Loucy (cell line): ENCODE results near the gene CNMD.

Experiments
- H2AFZ ChIP-seq: fragments of 200-600 bp; sonication (generic); 2 replicates; pipeline ENCODE4 v1.6.0; 2016; ENCODE audit warnings: antibody characterized with exemption, mild to moderate bottlenecking, low read length, moderate library complexity
- H3F3A ChIP-seq: fragments of 200-600 bp; 2 replicates; pipeline ENCODE4 v1.6.0; 2016; ENCODE audit warnings: antibody characterized with exemption, low read depth, mild to moderate bottlenecking
- H3K27me3 ChIP-seq: fragments of 200-600 bp; sonication (generic); 2 replicates; pipeline ENCODE4 v1.6.1; 2014; ENCODE audit warnings: low read length, mild to moderate bottlenecking; ENCODE audit not compliant: insufficient read depth, poor library complexity, severe bottlenecking
- H3K36me3 ChIP-seq: fragments of 200-600 bp; sonication (generic); 2 replicates; pipeline ENCODE4 v1.6.1; 2016; ENCODE audit warnings: low read length; ENCODE audit not compliant: insufficient read depth
- H3K4me1 ChIP-seq: fragments of 200-600 bp; sonication (generic); 2 replicates; pipeline ENCODE4 v1.5.1; 2014; ENCODE audit warnings: low read length, mild to moderate bottlenecking; ENCODE audit not compliant: insufficient read depth, poor library complexity, severe bottlenecking
- H3K4me2 ChIP-seq: fragments of 200-600 bp; sonication (generic); 2 replicates; pipeline ENCODE4 v1.6.0; 2014; ENCODE audit warnings: antibody characterized with exemption, low read length, low read depth, mild to moderate bottlenecking; ENCODE audit not compliant: poor library complexity, severe bottlenecking
- H3K4me3 ChIP-seq: fragments of 200-600 bp; sonication (generic); 2 replicates; pipeline ENCODE4 v1.5.1; 2014; ENCODE audit warnings: low read length, mild to moderate bottlenecking, mixed read lengths; ENCODE audit not compliant: poor library complexity, severe bottlenecking
- H3K79me2 ChIP-seq: fragments of 200-600 bp; sonication (generic); 2 replicates; pipeline ENCODE4 v1.6.1; 2014; ENCODE audit warnings: low read length; ENCODE audit not compliant: insufficient read depth
- H3K9ac ChIP-seq: fragments of 200-600 bp; sonication (generic); 2 replicates; pipeline ENCODE4 v1.6.0; 2014; ENCODE audit warnings: mild to moderate bottlenecking, low read depth, low read length, moderate library complexity; ENCODE audit not compliant: poor library complexity, severe bottlenecking
- H3K9me2 ChIP-seq: fragments of 200-600 bp; sonication (generic); replicated peaks from 2 replicates; pipeline ENCODE4 v1.6.1; 2016; ENCODE audit warnings: low read depth, low read length, mixed read lengths
- H3K9me3 ChIP-seq: fragments of 200-600 bp; sonication (generic); 2 replicates; pipeline ENCODE4 v1.6.1; 2014; ENCODE audit warnings: mild to moderate bottlenecking, antibody characterized with exemption, low read length, low read depth; ENCODE audit not compliant: insufficient read depth
- H4K20me1 ChIP-seq: fragments of 200-600 bp; sonication (generic); 2 replicates; pipeline ENCODE4 v1.6.0; 2014; ENCODE audit warnings: antibody characterized with exemption, low read length, mild to moderate bottlenecking; ENCODE audit not compliant: insufficient read depth, poor library complexity, severe bottlenecking
- CTCF ChIP-seq: fragments of 200-600 bp; sonication (generic); conservative IDR thresholded peaks from 2 replicates; pipeline ENCODE4 v1.5.1; 2014; ENCODE audit warnings: mild to moderate bottlenecking, antibody characterized with exemption, low read length
- EZH2phosphoT487 ChIP-seq: fragments of 200-600 bp; IDR thresholded peaks from 2 replicates; pipeline ENCODE4 v1.6.1; 2018; ENCODE audit warnings: antibody characterized with exemption, mild to moderate bottlenecking, moderate library complexity, borderline replicate concordance

Gene CNMD

DNA sequence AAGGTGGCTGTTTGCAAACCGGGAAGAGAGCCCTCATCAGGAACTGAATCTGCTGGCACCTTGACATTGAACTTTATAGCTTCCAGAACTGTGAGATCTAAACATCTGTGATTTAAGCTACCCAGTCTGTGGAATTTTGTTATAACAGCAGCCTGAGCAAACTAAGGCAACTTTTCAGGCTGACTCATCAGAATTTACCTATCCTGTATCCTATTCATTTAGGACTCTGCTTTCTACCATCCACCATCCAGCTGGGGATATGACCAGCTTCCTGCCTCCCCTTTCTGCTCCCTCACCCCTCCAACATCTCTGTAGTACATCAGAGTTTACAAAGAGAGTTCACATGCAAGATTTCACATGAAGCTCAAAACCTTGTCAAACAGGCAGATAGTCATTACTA is 11.1 kb upstream of the CNMD start:
- Histone ChIP-seq H3K36me3 (no peaks in the 10 kb centered on the region), H3K4me2 (no peak overlapping the region), H3K79me2 (no peaks in the 10 kb centered on the region), H3K4me1 (no peaks in the 10 kb centered on the region), H4K20me1 (no peaks in the 10 kb centered on the region), H2AFZ (no peak overlapping the region), H3F3A (no peaks in the 10 kb centered on the region), H3K4me3 (no peak overlapping the region), H3K9ac (no peak overlapping the region), H3K9me2 (no peaks in the 10 kb centered on the region), H3K27me3 (no peaks in the 10 kb centered on the region), H3K9me3 (no peaks in the 10 kb centered on the region)
- TF ChIP-seq CTCF (no peak), EZH2phosphoT487 (no peak)

- Histone ChIP-seq H3K36me3 (no peaks in the 10 kb centered on the region), H3K9me3 (no peaks in the 10 kb centered on the region), H3K27me3 (no peaks in the 10 kb centered on the region), H3K9ac (no peak overlapping the region), H3K9me2 (no peaks in the 10 kb centered on the region), H3F3A (no peaks in the 10 kb centered on the region), H3K4me2 (no peak overlapping the region), H3K4me3 (no peak overlapping the region), H2AFZ (no peak overlapping the region), H3K79me2 (no peaks in the 10 kb centered on the region), H4K20me1 (no peaks in the 10 kb centered on the region), H3K4me1 (no peaks in the 10 kb centered on the region)
- TF ChIP-seq EZH2phosphoT487 (no peak), CTCF (no peak)
Measured at GRCh38 chr13:52749419-52749818, 9.8 kb upstream of the CNMD start.

DNA sequence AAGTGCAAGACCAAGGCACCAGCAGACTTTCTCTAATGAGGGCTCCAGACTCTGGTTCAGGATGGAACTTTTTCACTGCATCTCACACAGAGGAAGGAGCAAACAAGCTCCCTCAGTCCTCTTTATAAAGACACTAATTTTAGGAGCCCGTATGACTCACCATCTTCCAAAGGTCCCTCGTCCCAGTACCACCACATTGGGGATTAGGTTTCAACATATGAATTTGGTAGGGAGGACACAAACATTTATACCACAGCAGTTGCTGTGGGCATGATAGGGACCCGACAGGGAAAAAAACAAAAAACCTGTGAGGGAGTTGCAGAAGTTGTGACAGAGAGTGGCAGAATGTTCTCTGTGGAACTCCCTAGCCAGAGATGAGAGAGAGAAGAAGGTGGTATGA is 6.5 kb upstream of the CNMD start:
- Histone ChIP-seq H3K79me2 (no peaks in the 10 kb centered on the region), H3K4me2 (no peak overlapping the region), H3K4me3 (no peak overlapping the region), H3K36me3 (no peaks in the 10 kb centered on the region), H2AFZ (no peak overlapping the region), H3K9me3 (no peaks in the 10 kb centered on the region), H3K9ac (no peak overlapping the region), H3K4me1 (no peaks in the 10 kb centered on the region), H4K20me1 (no peaks in the 10 kb centered on the region), H3K27me3 (no peaks in the 10 kb centered on the region), H3K9me2 (no peaks in the 10 kb centered on the region), H3F3A (no peaks in the 10 kb centered on the region)
- TF ChIP-seq CTCF (no peak), EZH2phosphoT487 (no peak)
